Activated CD8-positive, alpha-beta T cell treated with anti-CD3 and anti-CD28 coated beads for 36 hours (primary cell): ENCODE measurements around the gene GJC2. TPM values are rescaled to one million over a fixed set of nuclear protein-coding genes. Genes with fewer than 3 reads are reported as not detected.
A peak's percentile ranks its signal among the peaks of the same experiment; 100 is the strongest.

Experiments
- ATAC-seq: fragments of 200-7000 bp; cut with Tn5 transposase; one replicate; pipeline ENCODE4 v1.10.0; 2021; ENCODE audit warnings: mild to moderate bottlenecking, moderate library complexity
- CTCF ChIA-PET: fragments of 350-600 bp; sonication (Branson Sonifier 250); formaldehyde crosslinking; loops from one replicate; lab custom pipeline; 2021; ENCODE audit warnings: antibody characterized with exemption; lab: Charles Lee
- POLR2A ChIA-PET: fragments of 350-600 bp; sonication (Branson Sonifier 250); formaldehyde crosslinking; loops from one replicate; lab custom pipeline; 2021; ENCODE audit warnings: antibody characterized with exemption; lab: Charles Lee
- DNase-seq: peaks from one replicate; pipeline ENCODE4 v3.0.0-alpha.2; 2020
- H3K27ac Mint-ChIP-seq: one replicate; pipeline ENCODE4 v1.8.0; 2021; ENCODE audit warnings: mild to moderate bottlenecking, mixed read lengths
- H3K27me3 Mint-ChIP-seq: one replicate; pipeline ENCODE4 v1.8.0; 2021; ENCODE audit warnings: mixed read lengths
- H3K36me3 Mint-ChIP-seq: one replicate; pipeline ENCODE4 v1.8.0; 2021; ENCODE audit warnings: low read depth, mixed read lengths
- H3K4me1 Mint-ChIP-seq: one replicate; pipeline ENCODE4 v1.8.0; 2021; ENCODE audit warnings: low read depth, mixed read lengths
- H3K4me3 Mint-ChIP-seq: one replicate; pipeline ENCODE4 v1.8.0; 2021; ENCODE audit warnings: mild to moderate bottlenecking, moderate library complexity, mixed read lengths
- H3K9me3 Mint-ChIP-seq: one replicate; pipeline ENCODE4 v1.8.0; 2021; ENCODE audit warnings: mixed read lengths
- CTCF ChIP-seq: fragments of 200-600 bp; IDR thresholded peaks from one replicate; pipeline ENCODE4 v1.8.0; 2022; ENCODE audit warnings: antibody characterized with exemption, mild to moderate bottlenecking
- intact Hi-C: fragments of 100-400 bp; cut with micrococcal nuclease; formaldehyde crosslinking; loops from one replicate; pipeline ENCODE4 v1.10.0; 2022
- total RNA-seq, 2 experiments: library from RNA; stranded (reverse); gene quantifications; one replicate each; pipeline ENCODE4 v1.2.3, GENCODE V29; 2021

The GJC2 gene
- total RNA-seq, 2 experiments from 2014 or later: 3.4 to 3.5 TPM

- Mint-ChIP-seq H3K4me3 (no peak overlapping the region), H3K4me1 (peaks cover 15% of the 10 kb centered on the region), H3K36me3 (peaks cover 6% of the 10 kb centered on the region), H3K9me3 (no peaks in the 10 kb centered on the region), H3K27ac (no peak overlapping the region), H3K27me3 (no peaks in the 10 kb centered on the region)
- intact Hi-C loops: no loop called here
- ChIA-PET POLR2A (no interaction called here), CTCF (no interaction called here)
- no peak for ATAC-seq
- TF ChIP-seq CTCF: no peak
- DNase-seq: no peak
These were observed 1.4 kb upstream of the GJC2 start for GRCh38 chr1:228148196-228148861.

DNA sequence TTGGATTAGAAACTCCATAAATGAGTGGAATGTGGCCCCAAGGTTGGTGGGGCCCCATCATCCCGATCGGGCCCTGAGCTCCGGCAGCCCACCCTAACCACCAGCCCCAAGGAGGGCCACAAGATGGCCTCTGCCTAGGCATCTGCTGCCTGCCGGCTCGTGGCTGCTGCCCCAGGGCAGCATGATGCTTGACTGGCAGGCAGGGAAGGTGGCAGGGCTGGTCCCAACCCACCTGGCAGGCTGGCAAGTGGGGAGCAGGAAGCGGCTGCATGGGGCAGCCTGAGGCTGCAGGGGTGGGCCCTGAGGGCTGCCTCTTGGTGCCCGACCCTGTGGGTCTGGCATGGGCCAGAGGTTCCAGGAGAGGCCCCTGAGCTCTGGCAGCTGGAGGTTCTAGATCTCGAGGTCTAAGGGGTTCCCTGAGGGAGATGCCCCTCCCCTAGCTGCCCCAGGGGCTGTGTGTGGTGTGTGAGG lies 760 bp upstream of the GJC2 start:
- ChIA-PET POLR2A (no interaction called here), CTCF (no interaction called here)
- no peak for DNase-seq
- no peak overlapping the region for H3K4me3 Mint-ChIP-seq
- no peak overlapping the region for H3K27ac Mint-ChIP-seq
- H3K4me1 Mint-ChIP-seq: peaks cover 11% of the 10 kb centered on the region
- peaks cover under 1% of the 10 kb centered on the region for H3K36me3 Mint-ChIP-seq
- no peaks in the 10 kb centered on the region for H3K9me3 Mint-ChIP-seq
- TF ChIP-seq CTCF: no peak
- intact Hi-C loops: no loop called here
- H3K27me3 Mint-ChIP-seq: no peaks in the 10 kb centered on the region
- no peak for ATAC-seq

GRCh38 chr1:228150120-228150460 lies 360 bp downstream of the GJC2 start:
- Mint-ChIP-seq H3K27me3 (no peaks in the 10 kb centered on the region), H3K27ac (no peak overlapping the region), H3K4me1 (peaks cover 13% of the 10 kb centered on the region), H3K4me3 (no peak overlapping the region), H3K9me3 (no peaks in the 10 kb centered on the region), H3K36me3 (no peaks in the 10 kb centered on the region)
- CTCF ChIA-PET: no interaction called here
- ATAC-seq (no peak), DNase-seq (no peak)
- TF ChIP-seq CTCF: no peak
- intact Hi-C loops: no loop called here
- POLR2A ChIA-PET: no interaction called here

- Mint-ChIP-seq H3K9me3 (no peaks in the 10 kb centered on the region), H3K27me3 (no peaks in the 10 kb centered on the region), H3K27ac (no peak overlapping the region), H3K4me1 (peaks cover 19% of the 10 kb centered on the region), H3K36me3 (no peaks in the 10 kb centered on the region), H3K4me3 (no peak overlapping the region)
- intact Hi-C loops: no loop called here
- TF ChIP-seq CTCF: no peak
- ATAC-seq (no peak), DNase-seq (peak; percentile 2)
- ChIA-PET CTCF (interaction anchor here (1.6 kb wide), 1 partner anchor 15 kb away, joined by 4 read pairs; the partner anchor contains the start of gene IBA57), POLR2A (interaction anchor here (0.8 to 4.1 kb wide), 2 partner anchors 9 to 21 kb away, joined by 3 to 16 read pairs; partner anchors contain the start of gene GUK1)
These were observed 890 bp downstream of the GJC2 start for GRCh38 chr1:228150461-228151179.
